Measurements from ENCODE around the gene SLC16A12.
A peak's percentile ranks its signal among the peaks of the same experiment; 100 is the strongest.
"Not testable (repeated sequence)": the region's sequence is repeated elsewhere in the genome, so short reads cannot be mapped to it uniquely, and the experiment has no call there.

Gene SLC16A12

DNA sequence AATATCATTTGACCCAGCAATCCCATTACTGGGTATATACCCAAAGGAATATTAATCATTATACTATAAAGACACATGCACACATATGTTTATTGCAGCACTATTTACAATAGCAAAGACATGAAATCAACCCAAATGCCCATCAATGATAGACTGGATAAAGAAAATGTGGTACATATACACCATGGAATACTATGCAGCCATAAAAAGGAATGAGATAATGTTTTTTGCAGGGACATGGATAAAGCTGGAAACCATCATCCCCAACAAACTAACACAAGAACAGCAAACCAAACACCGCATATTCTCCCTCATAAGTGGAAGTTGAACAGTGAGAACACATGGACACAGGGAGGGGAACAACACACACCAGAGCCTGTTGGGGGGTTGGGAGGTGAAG lies 11.3 kb upstream of the SLC16A12 start:
- H3K9ac ChIP-seq (ENCODE audit: low read depth, low read length); H3K4me3 ChIP-seq (ENCODE audit: low read depth, low read length); H3K4me1 ChIP-seq (ENCODE audit: control insufficient read depth, insufficient read depth, low read length); H3K27me3 ChIP-seq (ENCODE audit: control insufficient read depth, insufficient read depth, low read length); H3K9me3 ChIP-seq (ENCODE audit: control insufficient read depth, insufficient read depth, low read length); H3K36me3 ChIP-seq (ENCODE audit: control insufficient read depth, insufficient read depth, low read length): not testable (repeated sequence)

DNA sequence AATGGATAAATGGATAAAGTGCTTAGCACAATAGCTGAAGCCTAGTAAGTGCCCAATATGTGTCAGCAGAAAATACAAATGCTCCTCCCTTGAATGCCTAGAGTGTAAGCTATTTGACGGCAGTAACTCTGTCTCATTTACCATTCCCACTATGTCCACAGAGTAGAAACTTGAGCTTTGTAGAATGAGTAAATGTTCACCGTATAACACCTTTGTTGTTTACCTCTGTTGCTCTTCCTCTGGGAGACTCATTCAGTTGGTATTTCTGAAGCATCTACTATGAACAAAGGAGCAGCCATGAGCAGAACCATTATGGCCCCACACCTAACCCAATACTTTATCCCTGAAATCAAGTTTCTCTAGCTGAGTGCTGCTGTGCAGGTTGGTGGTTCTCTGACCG lies 8.4 kb upstream of the SLC16A12 start:
- Histone ChIP-seq H3K9ac (ENCODE audit: low read depth, low read length) (no peak overlapping the region), H3K4me1 (ENCODE audit: control insufficient read depth, insufficient read depth, low read length) (no peaks in the 10 kb centered on the region), H3K36me3 (ENCODE audit: control insufficient read depth, insufficient read depth, low read length) (no peaks in the 10 kb centered on the region), H3K27me3 (ENCODE audit: control insufficient read depth, insufficient read depth, low read length) (no peaks in the 10 kb centered on the region), H3K4me3 (ENCODE audit: low read depth, low read length) (no peak overlapping the region), H3K9me3 (ENCODE audit: control insufficient read depth, insufficient read depth, low read length) (no peaks in the 10 kb centered on the region)

DNA sequence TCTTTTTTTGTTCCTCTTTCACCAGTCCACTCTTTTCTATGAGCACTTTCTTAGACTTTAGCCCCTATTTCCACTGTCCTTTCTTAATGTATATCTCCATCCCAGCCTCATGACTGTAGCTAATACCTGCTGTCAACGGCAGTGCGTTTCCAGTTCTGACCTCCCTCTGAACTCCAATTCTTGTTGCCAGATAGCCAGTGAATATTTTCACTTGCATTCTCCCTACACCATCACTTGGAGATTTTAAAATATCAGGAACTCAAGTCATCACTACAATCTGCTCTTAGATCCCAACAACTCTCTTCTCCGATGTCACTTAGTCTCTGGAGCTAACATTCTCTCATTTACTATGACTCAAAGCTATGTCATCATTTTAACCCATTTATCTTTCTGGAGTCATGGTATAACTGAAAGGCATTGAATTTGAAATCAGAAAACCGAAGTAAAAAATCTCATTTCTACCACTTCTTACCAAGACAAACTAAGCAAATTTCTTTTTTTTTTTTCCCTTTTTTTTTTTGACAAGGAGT lies 5.1 kb upstream of the SLC16A12 start:
- no peaks in the 10 kb centered on the region for H3K9me3 ChIP-seq (ENCODE audit: control insufficient read depth, insufficient read depth, low read length)
- H3K27me3 ChIP-seq (ENCODE audit: control insufficient read depth, insufficient read depth, low read length): peaks cover 9% of the 10 kb centered on the region
- no peak overlapping the region for H3K9ac ChIP-seq (ENCODE audit: low read depth, low read length)
- peaks cover 13% of the 10 kb centered on the region for H3K4me1 ChIP-seq (ENCODE audit: control insufficient read depth, insufficient read depth, low read length)
- H3K36me3 ChIP-seq (ENCODE audit: control insufficient read depth, insufficient read depth, low read length): no peaks in the 10 kb centered on the region
- H3K4me3 ChIP-seq (ENCODE audit: low read depth, low read length): no peak overlapping the region

GRCh38 chr10:89537364-89537763 lies 2.0 kb upstream of the SLC16A12 start:
- H3K27me3 ChIP-seq (ENCODE audit: control insufficient read depth, insufficient read depth, low read length): peaks cover 14% of the 10 kb centered on the region
- peaks cover 24% of the 10 kb centered on the region for H3K4me1 ChIP-seq (ENCODE audit: control insufficient read depth, insufficient read depth, low read length)
- H3K9ac ChIP-seq (ENCODE audit: low read depth, low read length): no peak overlapping the region
- no peak overlapping the region for H3K4me3 ChIP-seq (ENCODE audit: low read depth, low read length)
- H3K36me3 ChIP-seq (ENCODE audit: control insufficient read depth, insufficient read depth, low read length): no peaks in the 10 kb centered on the region
- H3K9me3 ChIP-seq (ENCODE audit: control insufficient read depth, insufficient read depth, low read length): no peaks in the 10 kb centered on the region

DNA sequence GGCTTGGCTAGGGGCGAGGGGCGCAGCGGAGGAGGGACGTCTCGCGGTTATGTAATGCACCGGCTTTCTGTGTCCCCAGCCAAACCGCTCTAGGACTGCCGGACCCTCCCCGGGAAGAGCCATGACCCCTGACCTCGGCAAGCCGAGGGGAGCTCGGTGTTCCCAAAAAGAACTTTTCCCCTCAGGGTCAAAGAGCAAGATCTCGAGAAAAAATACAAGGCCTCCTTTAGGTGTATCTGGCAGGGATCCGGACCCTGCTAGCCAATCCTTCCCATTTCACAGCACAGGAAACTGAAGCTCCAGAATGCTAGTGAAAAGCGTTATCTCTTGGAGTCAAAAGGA lies 590 bp upstream of the SLC16A12 start:
- Histone ChIP-seq H3K27me3 (ENCODE audit: control insufficient read depth, insufficient read depth, low read length) (peaks cover 18% of the 10 kb centered on the region), H3K36me3 (ENCODE audit: control insufficient read depth, insufficient read depth, low read length) (no peaks in the 10 kb centered on the region), H3K4me3 (ENCODE audit: low read depth, low read length) (peak overlapping the region; percentile 61), H3K9me3 (ENCODE audit: control insufficient read depth, insufficient read depth, low read length) (no peaks in the 10 kb centered on the region), H3K9ac (ENCODE audit: low read depth, low read length) (no peak overlapping the region), H3K4me1 (ENCODE audit: control insufficient read depth, insufficient read depth, low read length) (peaks cover 27% of the 10 kb centered on the region)

- Histone ChIP-seq H3K27me3 (ENCODE audit: control insufficient read depth, insufficient read depth, low read length) (peaks cover 18% of the 10 kb centered on the region), H3K9me3 (ENCODE audit: control insufficient read depth, insufficient read depth, low read length) (no peaks in the 10 kb centered on the region), H3K4me1 (ENCODE audit: control insufficient read depth, insufficient read depth, low read length) (peaks cover 27% of the 10 kb centered on the region), H3K4me3 (ENCODE audit: low read depth, low read length) (peak overlapping the region; percentile 50), H3K36me3 (ENCODE audit: control insufficient read depth, insufficient read depth, low read length) (no peaks in the 10 kb centered on the region), H3K9ac (ENCODE audit: low read depth, low read length) (no peak overlapping the region)
Measured at GRCh38 chr10:89534826-89535166, 598 bp downstream of the SLC16A12 start.

DNA sequence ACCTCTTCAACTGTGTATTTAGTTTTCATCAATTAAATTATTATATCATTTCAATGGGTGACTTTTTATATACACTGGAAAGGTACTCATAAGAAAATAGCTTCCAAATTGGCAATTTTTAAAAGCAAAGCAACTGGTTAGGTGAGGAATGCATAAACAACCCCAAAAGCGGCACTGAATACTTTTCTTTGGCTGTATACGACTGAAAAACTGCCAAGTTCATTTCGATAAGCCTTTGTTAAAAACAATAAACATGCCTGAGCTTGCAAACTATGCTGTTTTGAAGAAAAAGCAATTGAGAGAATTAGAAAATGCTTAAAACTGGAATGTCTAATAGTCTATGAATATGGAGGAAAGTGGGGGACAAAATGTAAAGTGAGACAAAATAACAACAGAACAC lies 2.9 kb downstream of the SLC16A12 start:
- no peak overlapping the region for H3K4me3 ChIP-seq (ENCODE audit: low read depth, low read length)
- H3K4me1 ChIP-seq (ENCODE audit: control insufficient read depth, insufficient read depth, low read length): peaks cover 20% of the 10 kb centered on the region
- no peak overlapping the region for H3K9ac ChIP-seq (ENCODE audit: low read depth, low read length)
- H3K27me3 ChIP-seq (ENCODE audit: control insufficient read depth, insufficient read depth, low read length): peaks cover 18% of the 10 kb centered on the region
- no peaks in the 10 kb centered on the region for H3K36me3 ChIP-seq (ENCODE audit: control insufficient read depth, insufficient read depth, low read length)
- H3K9me3 ChIP-seq (ENCODE audit: control insufficient read depth, insufficient read depth, low read length): no peaks in the 10 kb centered on the region

DNA sequence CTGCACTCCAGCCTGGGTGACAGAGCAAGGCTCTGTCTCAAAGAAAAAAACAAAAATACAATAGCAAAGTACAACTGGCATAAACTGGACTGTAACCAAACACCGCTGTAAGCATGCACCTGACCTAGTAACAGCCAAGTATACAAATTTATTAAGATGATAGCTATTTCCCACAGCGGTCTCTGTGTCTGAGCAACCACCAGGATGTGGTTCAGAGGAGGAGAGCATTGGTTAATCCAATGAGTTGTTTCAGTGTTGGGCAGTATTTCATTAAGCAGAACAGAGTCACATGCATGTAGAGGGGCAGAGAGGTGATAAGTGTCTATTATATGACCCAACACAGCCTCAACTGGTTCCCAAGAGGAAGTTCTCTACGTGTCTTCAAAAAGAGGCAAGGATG lies 4.0 kb downstream of the SLC16A12 start:
- peaks cover 16% of the 10 kb centered on the region for H3K27me3 ChIP-seq (ENCODE audit: control insufficient read depth, insufficient read depth, low read length)
- H3K4me1 ChIP-seq (ENCODE audit: control insufficient read depth, insufficient read depth, low read length): peaks cover 16% of the 10 kb centered on the region
- no peaks in the 10 kb centered on the region for H3K36me3 ChIP-seq (ENCODE audit: control insufficient read depth, insufficient read depth, low read length)
- H3K4me3 ChIP-seq (ENCODE audit: low read depth, low read length): no peak overlapping the region
- H3K9me3 ChIP-seq (ENCODE audit: control insufficient read depth, insufficient read depth, low read length): no peaks in the 10 kb centered on the region
- no peak overlapping the region for H3K9ac ChIP-seq (ENCODE audit: low read depth, low read length)

GRCh38 chr10:89529711-89530110 lies 5.7 kb downstream of the SLC16A12 start:
- H3K27me3 ChIP-seq (ENCODE audit: control insufficient read depth, insufficient read depth, low read length); H3K9me3 ChIP-seq (ENCODE audit: control insufficient read depth, insufficient read depth, low read length); H3K9ac ChIP-seq (ENCODE audit: low read depth, low read length); H3K4me3 ChIP-seq (ENCODE audit: low read depth, low read length); H3K36me3 ChIP-seq (ENCODE audit: control insufficient read depth, insufficient read depth, low read length): not testable (repeated sequence)
- peaks cover 14% of the 10 kb centered on the region for H3K4me1 ChIP-seq (ENCODE audit: control insufficient read depth, insufficient read depth, low read length)

GRCh38 chr10:89526358-89526757 lies 9.0 kb downstream of the SLC16A12 start:
- Histone ChIP-seq H3K36me3 (ENCODE audit: control insufficient read depth, insufficient read depth, low read length) (no peaks in the 10 kb centered on the region), H3K4me3 (ENCODE audit: low read depth, low read length) (no peak overlapping the region), H3K9me3 (ENCODE audit: control insufficient read depth, insufficient read depth, low read length) (no peaks in the 10 kb centered on the region), H3K27me3 (ENCODE audit: control insufficient read depth, insufficient read depth, low read length) (peaks cover under 1% of the 10 kb centered on the region), H3K9ac (ENCODE audit: low read depth, low read length) (no peak overlapping the region), H3K4me1 (ENCODE audit: control insufficient read depth, insufficient read depth, low read length) (no peaks in the 10 kb centered on the region)

- Histone ChIP-seq H3K36me3 (ENCODE audit: control insufficient read depth, insufficient read depth, low read length) (no peaks in the 10 kb centered on the region), H3K9me3 (ENCODE audit: control insufficient read depth, insufficient read depth, low read length) (no peaks in the 10 kb centered on the region), H3K4me3 (ENCODE audit: low read depth, low read length) (no peak overlapping the region), H3K27me3 (ENCODE audit: control insufficient read depth, insufficient read depth, low read length) (no peaks in the 10 kb centered on the region), H3K4me1 (ENCODE audit: control insufficient read depth, insufficient read depth, low read length) (no peaks in the 10 kb centered on the region), H3K9ac (ENCODE audit: low read depth, low read length) (no peak overlapping the region)
Measured at GRCh38 chr10:89525556-89525955, 9.8 kb downstream of the SLC16A12 start.

- Histone ChIP-seq H3K36me3 (ENCODE audit: control insufficient read depth, insufficient read depth, low read length) (no peaks in the 10 kb centered on the region), H3K4me3 (ENCODE audit: low read depth, low read length) (no peak overlapping the region), H3K9me3 (ENCODE audit: control insufficient read depth, insufficient read depth, low read length) (no peaks in the 10 kb centered on the region), H3K27me3 (ENCODE audit: control insufficient read depth, insufficient read depth, low read length) (no peaks in the 10 kb centered on the region), H3K9ac (ENCODE audit: low read depth, low read length) (no peak overlapping the region), H3K4me1 (ENCODE audit: control insufficient read depth, insufficient read depth, low read length) (no peaks in the 10 kb centered on the region)
Measured at GRCh38 chr10:89524279-89524678, 11.1 kb downstream of the SLC16A12 start.

DNA sequence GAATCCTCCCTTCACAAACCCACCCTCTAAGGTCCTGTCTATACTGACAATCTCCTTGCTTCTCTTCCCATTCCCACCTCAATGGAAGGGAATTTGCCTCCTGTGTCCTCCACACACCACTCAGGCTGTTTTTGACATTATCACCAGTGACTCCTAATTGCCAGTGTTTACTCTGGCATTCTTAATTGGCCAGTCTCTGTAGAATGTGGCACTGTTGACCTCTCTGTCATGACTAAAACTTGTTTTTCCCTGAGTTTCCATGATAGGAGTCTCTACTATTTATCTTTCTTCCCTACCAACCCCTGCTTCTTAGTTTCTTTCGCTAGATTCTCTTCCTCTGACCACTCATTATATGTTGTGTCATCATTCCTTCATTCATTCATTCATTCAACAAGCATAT lies 12.1 kb downstream of the SLC16A12 start:
- no peaks in the 10 kb centered on the region for H3K36me3 ChIP-seq (ENCODE audit: control insufficient read depth, insufficient read depth, low read length)
- no peak overlapping the region for H3K4me3 ChIP-seq (ENCODE audit: low read depth, low read length)
- no peaks in the 10 kb centered on the region for H3K9me3 ChIP-seq (ENCODE audit: control insufficient read depth, insufficient read depth, low read length)
- no peaks in the 10 kb centered on the region for H3K4me1 ChIP-seq (ENCODE audit: control insufficient read depth, insufficient read depth, low read length)
- no peaks in the 10 kb centered on the region for H3K27me3 ChIP-seq (ENCODE audit: control insufficient read depth, insufficient read depth, low read length)
- no peak overlapping the region for H3K9ac ChIP-seq (ENCODE audit: low read depth, low read length)
